OCI-LY7 (cell line): Measurements from ENCODE around the gene MAPK4. TPM values are rescaled to one million over a fixed set of nuclear protein-coding genes. Genes with fewer than 3 reads are reported as not detected.

Experiments
- total RNA-seq, 2 experiments: library from RNA; depleted of rRNA in 1 of 2; stranded (reverse); fragments of >200 nt in 1 of 2; shearing (Covaris generic) in 1 of 2; gene quantifications; 2 replicates each; pipeline ENCODE4 v1.2.3, GENCODE V29; 2014 to 2022

MAPK4 gene
- total RNA-seq, 2 experiments from 2014 or later: not detected

Other genes with a start within 250 kb of the MAPK4 start
- gene SKA1, start 185.0 kb upstream of the MAPK4 start, total RNA-seq (2014; rRNA removed; shearing (Covaris generic)): 22.2 and 28.8 TPM in 2 replicates
- 29.2 and 31.1 TPM in 2 replicates for gene SKA1, start 185.0 kb upstream of the MAPK4 start, total RNA-seq (2022)